ENCODE measurements around the gene ADAMTSL3. TPM values are rescaled to one million over a fixed set of nuclear protein-coding genes. Genes with fewer than 3 reads are reported as not detected.

The ADAMTSL3 gene
- total and polyA plus RNA-seq, 2 of the 8 experiments (the other 6 are each of a cell fraction or from before 2014, with no cell fraction given): 0.35 to 1.4 TPM

- H2AFZ ChIP-seq (ENCODE audit: low read length): no peak overlapping the region
- H3K4me2 ChIP-seq (ENCODE audit: insufficient read depth in 1 of 2, low read depth in 2 of 2, low read length in 2 of 2): no peak overlapping the region
- POLR2A ChIA-PET (ENCODE audit: partially characterized antibody): no interaction called here
- no peak for TF ChIP-seq MAFK (IDR thresholded peaks at IDR 0.05; ENCODE audit: low read depth, low read length)
- TF ChIP-seq SP2 (IDR thresholded peaks at IDR 0.05; ENCODE audit: low read length): no peak
- TF ChIP-seq SIN3A (conservative IDR thresholded peaks at IDR 0.05 in 1 of 2, IDR thresholded peaks at IDR 0.05 in 1 of 2; ENCODE audit: low read depth in 1 of 2, low read length in 2 of 2): no peak
- TF ChIP-seq ZNF274 (IDR thresholded peaks at IDR 0.05; ENCODE audit: borderline replicate concordance, extremely low read depth, low read length): no peak
- no peak for TF ChIP-seq CHD1 (IDR thresholded peaks at IDR 0.05; ENCODE audit: low read depth, low read length)
- TF ChIP-seq SP4 (IDR thresholded peaks at IDR 0.05; ENCODE audit: low read length): no peak
- TF ChIP-seq YY1 (IDR thresholded peaks at IDR 0.05; ENCODE audit: low read depth, low read length): no peak
- no peak for TF ChIP-seq HDAC6 (IDR thresholded peaks at IDR 0.05; ENCODE audit: low read depth, low read length)
- TF ChIP-seq SUZ12 (IDR thresholded peaks at IDR 0.05; ENCODE audit: low read length): no peak
- no peak for TF ChIP-seq SIRT6 (IDR thresholded peaks at IDR 0.05; ENCODE audit: low read length)
- TF ChIP-seq TAF7 (optimal IDR thresholded peaks at IDR 0.05; ENCODE audit: borderline replicate concordance, low read depth, low read length): no peak
- TF ChIP-seq SAP30 (IDR thresholded peaks at IDR 0.05; ENCODE audit: insufficient read depth, insufficient replicate concordance, low read length): no peak
- no peak for TF ChIP-seq HDAC2 (IDR thresholded peaks at IDR 0.05; ENCODE audit: borderline replicate concordance in 1 of 2, low read depth in 2 of 2, low read length in 2 of 2)
- TF ChIP-seq BCL11A (IDR thresholded peaks at IDR 0.05; ENCODE audit: low read depth in 2 of 2, low read length in 2 of 2): no peak
- no peak for TF ChIP-seq BACH1 (IDR thresholded peaks at IDR 0.05; ENCODE audit: low read length)
- no peak for TF ChIP-seq SRF (IDR thresholded peaks at IDR 0.05; ENCODE audit: low read depth, low read length)
Measured at GRCh38 chr15:84037301-84037700, 383.4 kb downstream of the ADAMTSL3 start.

More at GRCh38 chr15:84037301-84037700, 383.4 kb downstream of the ADAMTSL3 start:
- H3K23me2 ChIP-seq (ENCODE audit: low read depth, low read length): peaks cover 2% of the 10 kb centered on the region; the same call in 1 of the 2 replicates
- H3K56ac ChIP-seq (replicated peaks; ENCODE audit: insufficient read length, low read depth, low read length): no peak overlapping the region
- no peak overlapping the region for H3K4ac ChIP-seq (replicated peaks; ENCODE audit: insufficient read length, low read depth, low read length)
- no peaks in the 10 kb centered on the region for H3K79me1 ChIP-seq (ENCODE audit: low read depth, low read length)
- no peak overlapping the region for H2BK120ac ChIP-seq (replicated peaks; ENCODE audit: low read depth, low read length)
- no peaks in the 10 kb centered on the region for H3K9me3 ChIP-seq (ENCODE audit: insufficient read depth in 2 of 2, low read depth in 1 of 2, low read length in 1 of 2)
- no peaks in the 10 kb centered on the region; a peak in 1 of 7 replicates for H3K27me3 ChIP-seq (replicated peaks in 1 of 4; ENCODE audit: control insufficient read depth in 3 of 4, extremely low read depth in 1 of 4, insufficient read depth in 3 of 4, low read length in 3 of 4)
- no peak overlapping the region for H4K5ac ChIP-seq (ENCODE audit: insufficient read length, low read depth, low read length)
- H3K4me1 ChIP-seq (replicated peaks in 1 of 4; ENCODE audit: control insufficient read depth in 3 of 4, insufficient read depth in 4 of 4, low read length in 3 of 4): no peaks in the 10 kb centered on the region
- H3K36me3 ChIP-seq (ENCODE audit: control insufficient read depth in 2 of 4, insufficient read depth in 4 of 4, low read length in 3 of 4): no peaks in the 10 kb centered on the region
- CTCF ChIA-PET (ENCODE audit: partially characterized antibody): interaction anchor here (1.0 to 3.8 kb wide), 4 partner anchors 21 to 451 kb away, joined by 5 to 19 read pairs (median 6); no protein-coding TSS in a partner anchor
- H3K27ac ChIP-seq (ENCODE audit: low read depth, low read length): no peak overlapping the region
- no peak overlapping the region for H3K4me3 ChIP-seq (ENCODE audit: extremely low read depth in 1 of 4, insufficient read depth in 2 of 4, low read depth in 3 of 4, low read length in 4 of 4)
- H2BK12ac ChIP-seq (ENCODE audit: low read depth, low read length): no peak overlapping the region
- H4K20me1 ChIP-seq (replicated peaks in 1 of 2; ENCODE audit: control insufficient read depth in 1 of 2, insufficient read depth in 2 of 2, low read length in 2 of 2): no peaks in the 10 kb centered on the region
- no peak for DNase-seq (ENCODE audit: low read depth in 1 of 2, low spot score in 2 of 2)
- no peak overlapping the region for H4K8ac ChIP-seq (ENCODE audit: extremely low read depth, insufficient read depth, low read length)
- H2BK20ac ChIP-seq (ENCODE audit: low read length): no peak overlapping the region
- no peak overlapping the region for H3K23ac ChIP-seq (ENCODE audit: insufficient read length)
- no peak for FAIRE-seq
- H2BK5ac ChIP-seq (ENCODE audit: low read depth, low read length): no peak overlapping the region
- no peak overlapping the region for H3K18ac ChIP-seq (ENCODE audit: extremely low read depth, low read length)
- no peak overlapping the region for H4K91ac ChIP-seq (replicated peaks; ENCODE audit: insufficient read length, low read length)
- H3K79me2 ChIP-seq (ENCODE audit: control insufficient read depth in 1 of 2, insufficient read depth in 2 of 2, low read length in 2 of 2): no peaks in the 10 kb centered on the region
- no peak overlapping the region for H3K14ac ChIP-seq (ENCODE audit: insufficient read length)
- H2AK5ac ChIP-seq (ENCODE audit: low read depth, low read length): no peak overlapping the region
- H3K9ac ChIP-seq (replicated peaks in 1 of 4; ENCODE audit: extremely low read depth in 1 of 4, low read depth in 3 of 4, low read length in 3 of 4): no peak overlapping the region
- H2BK15ac ChIP-seq (ENCODE audit: low read length): no peak overlapping the region
